Naive thymus-derived CD8-positive, alpha-beta T cell (primary cell): ENCODE measurements around the gene CEACAM18. TPM values are rescaled to one million over a fixed set of nuclear protein-coding genes. Genes with fewer than 3 reads are reported as not detected.
A peak's percentile ranks its signal among the peaks of the same experiment; 100 is the strongest.
"Not testable (repeated sequence)": the region's sequence is repeated elsewhere in the genome, so short reads cannot be mapped to it uniquely, and the experiment has no call there.

Source experiments
- ATAC-seq, 2 donors: fragments of 150-1000 bp; cut with Tn5 transposase in 1 of 2; sonication (Bioruptor Pico), chemical (Tn5 transposase) in 1 of 2; 1 replicate in 1 of 2; 2 replicates in 1 of 2; pipeline ENCODE4 v1.10.0; 2021; ENCODE audit warnings: mild to moderate bottlenecking in 2 of 2, moderate library complexity in 2 of 2
- POLR2A ChIA-PET: fragments of 350-600 bp; sonication (Branson Sonifier 250); formaldehyde crosslinking; loops from one replicate; lab custom pipeline; 2021; ENCODE audit warnings: antibody characterized with exemption; lab: Charles Lee
- DNase-seq, 10 donors: peaks; one replicate each; pipeline versions ENCODE4 v3.0.0 to v3.0.0-alpha.2; 2020 to 2022
- H3K27ac Mint-ChIP-seq, 10 donors: one replicate each; pipeline ENCODE4 v1.8.0; 2020 to 2022; ENCODE audit warnings: mild to moderate bottlenecking in 10 of 10, mixed read lengths in 10 of 10, moderate library complexity in 4 of 10, inconsistent platforms in 1 of 10
- H3K27me3 Mint-ChIP-seq, 5 donors: one replicate each; pipeline ENCODE4 v1.8.0; 2021 to 2022; ENCODE audit warnings: mixed read lengths in 5 of 5
- H3K36me3 Mint-ChIP-seq, 3 donors: one replicate each; pipeline ENCODE4 v1.8.0; 2020 to 2022; ENCODE audit warnings: mixed read lengths in 3 of 3, mild to moderate bottlenecking in 2 of 3, inconsistent platforms in 1 of 3
- H3K4me1 Mint-ChIP-seq, 4 donors: one replicate each; pipeline ENCODE4 v1.8.0; 2021 to 2022; ENCODE audit warnings: mixed read lengths in 4 of 4
- H3K4me3 Mint-ChIP-seq, 10 donors: one replicate each; pipeline ENCODE4 v1.8.0; 2020 to 2022; ENCODE audit warnings: mild to moderate bottlenecking in 10 of 10, mixed read lengths in 10 of 10, moderate library complexity in 6 of 10, inconsistent platforms in 1 of 10
- H3K9me3 Mint-ChIP-seq, 9 donors: one replicate each; pipeline ENCODE4 v1.8.0; 2020 to 2022; ENCODE audit warnings: mixed read lengths in 9 of 9, mild to moderate bottlenecking in 3 of 9, inconsistent platforms in 1 of 9, moderate library complexity in 1 of 9
- polyA plus RNA-seq, 3 donors: library from polyadenylated mRNA; unstranded; fragments of 300-500 nt; fragmentation: Illumina TruSeq; gene quantifications; one replicate each; pipeline ENCODE4 v1.2.3, GENCODE V29; 2021
- total RNA-seq, 8 experiments: library from RNA in 2 of 8; stranded (reverse) in 2 of 8; gene quantifications; one replicate each; pipeline ENCODE4 v1.2.3 and lab custom pipeline; 2021 to 2026

The CEACAM18 gene
- not detected for total RNA-seq
- not detected for polyA plus RNA-seq
- total RNA-seq (lab: John Stamatoyannopoulos, UW), result 0 reads per million in 6 experiments

DNA sequence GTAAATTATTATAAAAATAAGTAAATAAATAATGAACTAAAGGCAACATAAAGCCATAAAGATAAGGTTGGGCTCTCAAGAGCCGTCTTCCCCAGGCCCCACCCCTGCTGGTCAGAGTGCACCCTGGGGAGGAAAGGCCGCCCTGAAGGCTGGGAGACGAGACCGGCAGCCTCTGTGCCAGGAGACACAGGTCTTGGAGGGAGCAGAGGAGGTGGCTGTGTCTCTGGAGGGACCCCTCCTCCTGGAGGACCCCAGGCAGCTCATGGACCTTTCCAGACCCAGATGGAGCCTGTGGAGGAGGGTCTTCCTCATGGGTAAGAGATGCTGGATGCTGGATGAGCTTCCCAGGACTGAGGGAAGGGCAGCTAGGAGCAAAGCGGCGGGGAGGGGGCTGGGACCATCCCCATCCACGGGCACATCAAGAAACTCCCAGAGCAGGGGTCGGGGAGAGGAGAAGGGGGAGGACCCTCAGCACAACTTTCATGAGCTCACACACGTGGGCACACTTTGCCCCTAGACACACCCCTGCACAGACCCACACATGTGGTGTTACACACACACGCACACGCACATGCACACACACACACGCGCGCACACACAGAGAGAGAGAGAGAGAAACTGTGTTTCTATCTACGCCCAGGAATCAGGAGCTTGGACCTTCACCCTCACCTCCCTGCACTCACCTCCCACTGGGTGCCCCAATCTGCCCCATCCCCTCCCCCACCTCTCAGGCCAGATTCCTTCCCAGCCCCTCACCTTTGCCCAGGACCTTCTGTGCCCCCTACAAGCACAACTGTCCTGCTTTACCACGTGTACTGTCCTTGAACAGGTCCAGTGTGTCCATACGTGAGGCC lies at the start of gene CEACAM18:
Gene CEACAM18, plus strand, starts transcription at position 159 of the 854 bp plus-strand sequence.
- H3K27me3 Mint-ChIP-seq, result peaks cover 7 to 56% (median 25%) of the 10 kb centered on the region in 5 donors
- H3K4me1 Mint-ChIP-seq, result no peaks in the 10 kb centered on the region
- H3K4me3 Mint-ChIP-seq, result peak within 1 kb of the TSS in 1 of 10 donors; percentile 20
- no peak for DNase-seq
- POLR2A ChIA-PET, result no interaction called here
- no peaks in the 10 kb centered on the region for H3K36me3 Mint-ChIP-seq
- H3K27ac Mint-ChIP-seq, result no peak within 1 kb of the TSS
- peaks cover 0 to 3% (median 0%) of the 10 kb centered on the region in 9 donors for H3K9me3 Mint-ChIP-seq
- ATAC-seq, result no peak

DNA sequence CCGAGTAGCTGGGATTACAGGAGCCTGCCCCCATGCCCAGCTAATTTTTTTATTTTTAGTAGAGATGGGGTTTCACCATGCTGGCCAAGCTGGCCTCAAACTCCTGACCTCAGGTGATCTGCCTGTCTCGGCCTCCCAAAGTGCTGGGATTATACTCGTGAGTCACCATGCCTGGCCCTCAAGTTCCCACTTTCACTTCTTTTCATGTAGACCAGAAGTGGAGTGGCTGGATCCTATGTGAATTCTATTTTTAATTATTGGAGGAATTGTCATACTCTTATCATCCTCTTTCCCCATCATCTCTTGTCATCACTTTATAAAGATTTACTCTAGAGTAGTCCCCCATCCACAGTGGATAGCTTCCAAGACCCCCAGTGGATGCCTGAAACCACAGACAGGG lies 48.1 kb upstream of the CEACAM18 start:
- DNase-seq, result no peak
- POLR2A ChIA-PET, result no interaction called here
- peaks cover 0 to 4% (median 0%) of the 10 kb centered on the region in 4 donors for H3K4me1 Mint-ChIP-seq
- H3K9me3 Mint-ChIP-seq, result no peaks in the 10 kb centered on the region
- no peaks in the 10 kb centered on the region for H3K36me3 Mint-ChIP-seq
- no peak overlapping the region for H3K27ac Mint-ChIP-seq
- H3K27me3 Mint-ChIP-seq, result peaks cover 0 to 2% (median 0%) of the 10 kb centered on the region in 5 donors
- no peak overlapping the region for H3K4me3 Mint-ChIP-seq
- no peak for ATAC-seq

DNA sequence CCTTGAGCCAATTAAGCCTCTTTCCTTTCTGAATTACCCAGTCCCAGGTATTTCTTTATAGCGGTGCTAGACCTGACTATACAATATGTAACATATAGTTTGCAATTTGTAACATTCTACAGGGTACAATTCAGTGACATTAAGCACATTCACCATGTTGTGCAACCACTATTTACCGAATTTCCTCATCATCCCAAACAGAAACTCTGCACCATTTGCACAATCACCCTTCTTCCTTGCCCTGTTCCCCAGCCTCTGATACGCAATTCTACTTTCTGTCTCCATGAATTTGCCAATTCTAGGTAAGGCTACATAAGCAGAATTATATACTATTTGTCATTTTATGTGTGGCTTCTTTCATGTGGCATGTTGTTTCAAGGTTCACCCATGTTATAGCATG lies 47.2 kb upstream of the CEACAM18 start:
- no peak for DNase-seq
- POLR2A ChIA-PET, result no interaction called here
- no peaks in the 10 kb centered on the region for H3K9me3 Mint-ChIP-seq
- no peak for ATAC-seq
- H3K4me1 Mint-ChIP-seq, result peaks cover 0 to 4% (median 0%) of the 10 kb centered on the region in 4 donors
- no peak overlapping the region for H3K27ac Mint-ChIP-seq
- H3K4me3 Mint-ChIP-seq, result no peak overlapping the region
- H3K27me3 Mint-ChIP-seq, result peaks cover 0 to 3% (median under 1%) of the 10 kb centered on the region in 5 donors
- no peaks in the 10 kb centered on the region for H3K36me3 Mint-ChIP-seq

DNA sequence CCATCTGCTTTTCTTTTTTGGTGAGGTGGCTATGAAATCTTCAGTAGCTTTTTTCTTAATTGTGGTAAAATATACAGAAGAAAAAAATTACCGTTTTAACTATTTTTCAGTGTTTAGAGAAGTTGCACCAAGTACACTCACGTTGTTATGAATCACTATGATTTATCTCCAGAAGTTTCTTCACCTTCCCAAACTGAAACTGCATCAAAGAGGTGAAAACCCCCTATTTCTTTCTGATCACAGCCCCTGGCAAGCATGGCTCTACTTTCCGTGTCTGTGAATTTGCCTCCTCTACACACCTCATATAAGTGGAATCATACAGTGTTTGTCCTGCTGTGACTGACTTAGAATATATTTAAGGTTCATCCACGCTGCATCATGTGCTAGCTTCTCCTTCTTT lies 45.3 kb upstream of the CEACAM18 start:
- Mint-ChIP-seq H3K9me3 (no peaks in the 10 kb centered on the region), H3K4me3 (no peak overlapping the region), H3K4me1 (peaks cover under 1 to 4% (median under 1%) of the 10 kb centered on the region in 4 donors), H3K27me3 (peaks cover 0 to 10% (median 7%) of the 10 kb centered on the region in 5 donors), H3K27ac (no peak overlapping the region), H3K36me3 (no peaks in the 10 kb centered on the region)
- POLR2A ChIA-PET, result interaction anchor here (0.6 to 0.7 kb wide), 3 partner anchors 81 to 708 kb away, joined by 4 to 6 read pairs (median 4); no protein-coding TSS in a partner anchor
- ATAC-seq (no peak), DNase-seq (no peak)

DNA sequence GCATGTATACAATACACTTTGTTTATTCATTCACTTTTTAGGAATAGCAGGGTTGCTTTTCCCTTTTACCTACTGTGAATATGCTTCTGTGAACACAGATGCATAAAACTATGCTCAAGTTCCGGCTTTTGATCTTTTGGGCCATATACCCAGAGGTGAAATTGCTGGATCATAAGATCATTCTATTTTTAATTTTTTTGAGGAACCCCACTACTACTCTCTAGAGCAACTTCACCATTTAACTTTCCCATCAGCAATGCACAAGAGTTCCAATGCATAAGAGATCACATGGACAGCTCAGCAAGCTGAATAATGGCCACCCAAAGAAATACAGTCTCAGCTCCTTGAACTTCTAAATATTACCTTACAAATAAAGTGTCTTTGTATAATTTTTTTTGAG lies 43.9 kb upstream of the CEACAM18 start:
- H3K27ac Mint-ChIP-seq, result no peak overlapping the region
- DNase-seq, result no peak
- no peaks in the 10 kb centered on the region for H3K9me3 Mint-ChIP-seq
- peaks cover 5 to 15% (median 10%) of the 10 kb centered on the region in 4 donors for H3K4me1 Mint-ChIP-seq
- POLR2A ChIA-PET, result no interaction called here
- no peak overlapping the region for H3K4me3 Mint-ChIP-seq
- no peaks in the 10 kb centered on the region for H3K36me3 Mint-ChIP-seq
- H3K27me3 Mint-ChIP-seq, result peaks cover 0 to 10% (median 7%) of the 10 kb centered on the region in 5 donors
- no peak for ATAC-seq

DNA sequence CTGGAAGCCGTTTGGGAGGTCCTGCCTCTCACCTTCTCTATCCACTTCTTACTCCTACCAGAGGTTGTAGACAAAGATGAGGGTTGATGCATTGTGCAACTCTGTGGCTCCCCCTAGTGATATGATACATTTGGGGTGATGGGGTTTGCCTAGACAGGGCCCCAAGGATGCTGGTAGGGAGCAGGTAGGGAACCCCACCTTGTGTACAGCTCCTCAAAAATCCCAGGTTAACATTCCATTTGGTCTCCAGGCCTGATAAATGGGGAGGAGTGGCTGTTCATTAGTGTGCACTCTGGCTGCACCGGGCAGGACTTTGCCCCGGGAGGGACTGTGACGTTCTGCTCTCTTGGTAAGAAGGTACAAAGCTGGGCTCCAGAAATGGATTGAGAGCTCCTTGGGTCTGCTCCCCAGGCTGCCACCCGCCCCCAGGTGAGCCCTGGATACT lies 39.3 kb upstream of the CEACAM18 start:
- peaks cover 17 to 48% (median 38%) of the 10 kb centered on the region in 4 donors for H3K4me1 Mint-ChIP-seq
- peak overlapping the region in 1 of 10 donors; percentile 30 for H3K27ac Mint-ChIP-seq
- no peak overlapping the region for H3K4me3 Mint-ChIP-seq
- DNase-seq, result peak in 6 of 10 donors; percentile 24 to 49 (median 38)
- no peak for ATAC-seq
- POLR2A ChIA-PET, result interaction anchor here (4.9 kb wide), 1 partner anchor 18 kb away, joined by 20 read pairs; no protein-coding TSS in a partner anchor
- no peaks in the 10 kb centered on the region for H3K9me3 Mint-ChIP-seq
- no peaks in the 10 kb centered on the region for H3K36me3 Mint-ChIP-seq
- H3K27me3 Mint-ChIP-seq, result peaks cover 0 to 11% (median 7%) of the 10 kb centered on the region in 5 donors

DNA sequence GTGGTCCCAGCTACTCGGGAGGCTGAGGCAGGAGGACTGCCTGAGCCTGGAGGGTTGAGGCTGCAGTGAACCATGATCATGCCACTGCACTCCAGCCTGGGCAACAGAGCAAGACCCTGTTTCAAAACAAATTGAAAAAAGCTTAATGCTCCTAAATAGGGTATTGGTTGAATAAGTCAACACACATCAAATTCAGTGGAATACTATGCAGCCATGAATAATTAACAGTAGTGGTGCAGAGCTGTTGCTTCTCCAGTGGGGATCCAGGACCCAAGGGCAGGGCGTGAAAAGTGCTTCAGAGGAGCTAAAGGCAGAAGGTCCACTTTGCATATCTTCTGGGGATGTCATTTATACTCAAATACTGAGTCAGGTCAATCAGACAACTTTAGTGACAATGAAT lies 38.3 kb upstream of the CEACAM18 start:
- DNase-seq, result no peak
- POLR2A ChIA-PET, result interaction anchor here (0.6 to 4.9 kb wide), 2 partner anchors 12 to 19 kb away, joined by 5 to 20 read pairs; no protein-coding TSS in a partner anchor
- Mint-ChIP-seq H3K4me1 (peaks cover 17 to 48% (median 38%) of the 10 kb centered on the region in 4 donors), H3K9me3 (no peaks in the 10 kb centered on the region), H3K27ac (peak overlapping the region in 3 of 10 donors; percentile 84 to 98 (median 95)), H3K4me3 (no peak overlapping the region), H3K36me3 (no peaks in the 10 kb centered on the region), H3K27me3 (peaks cover 0 to 11% (median 7%) of the 10 kb centered on the region in 5 donors)
- ATAC-seq, result no peak

DNA sequence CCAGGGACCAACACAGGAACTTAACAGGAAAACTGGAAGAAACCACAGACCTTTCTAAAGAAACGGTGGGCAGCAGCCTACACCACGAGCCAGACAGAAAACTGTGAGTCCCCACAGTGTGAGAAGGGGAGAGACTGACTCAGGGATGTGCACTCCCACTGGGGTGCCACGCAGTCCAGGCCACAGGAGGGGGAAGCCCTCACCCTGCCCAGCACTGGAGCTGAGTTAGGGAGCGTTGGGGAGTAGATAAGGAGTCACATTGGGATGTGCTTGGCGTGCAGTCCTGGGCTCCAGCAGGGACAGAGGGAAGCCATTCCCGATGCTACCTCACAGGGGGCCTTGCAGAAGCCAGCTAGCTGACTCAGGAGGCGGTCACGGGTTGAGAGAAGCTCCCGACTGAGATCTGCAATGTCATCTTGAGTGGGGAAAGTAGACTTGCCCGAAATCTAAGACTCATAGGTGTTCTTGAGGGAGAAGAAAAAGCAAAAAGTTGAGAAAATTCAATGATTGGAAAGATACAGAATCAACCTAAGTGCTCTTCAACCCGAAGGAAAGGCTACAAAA lies 37.4 kb upstream of the CEACAM18 start:
- Mint-ChIP-seq H3K27ac (peak overlapping the region; percentile 84 to 98 (median 93)), H3K9me3 (no peaks in the 10 kb centered on the region), H3K36me3 (no peaks in the 10 kb centered on the region), H3K27me3 (peaks cover 0 to 9% (median 7%) of the 10 kb centered on the region in 5 donors), H3K4me3 (peak overlapping the region; percentile 77 to 92 (median 88)), H3K4me1 (peaks cover 17 to 48% (median 38%) of the 10 kb centered on the region in 4 donors)
- POLR2A ChIA-PET, result interaction anchor here (1.0 to 4.9 kb wide), 6 partner anchors 20 to 263 kb away, joined by 3 to 20 read pairs (median 4); no protein-coding TSS in a partner anchor
- DNase-seq (no peak), ATAC-seq (peak in 1 of 2 donors; percentile 4)

DNA sequence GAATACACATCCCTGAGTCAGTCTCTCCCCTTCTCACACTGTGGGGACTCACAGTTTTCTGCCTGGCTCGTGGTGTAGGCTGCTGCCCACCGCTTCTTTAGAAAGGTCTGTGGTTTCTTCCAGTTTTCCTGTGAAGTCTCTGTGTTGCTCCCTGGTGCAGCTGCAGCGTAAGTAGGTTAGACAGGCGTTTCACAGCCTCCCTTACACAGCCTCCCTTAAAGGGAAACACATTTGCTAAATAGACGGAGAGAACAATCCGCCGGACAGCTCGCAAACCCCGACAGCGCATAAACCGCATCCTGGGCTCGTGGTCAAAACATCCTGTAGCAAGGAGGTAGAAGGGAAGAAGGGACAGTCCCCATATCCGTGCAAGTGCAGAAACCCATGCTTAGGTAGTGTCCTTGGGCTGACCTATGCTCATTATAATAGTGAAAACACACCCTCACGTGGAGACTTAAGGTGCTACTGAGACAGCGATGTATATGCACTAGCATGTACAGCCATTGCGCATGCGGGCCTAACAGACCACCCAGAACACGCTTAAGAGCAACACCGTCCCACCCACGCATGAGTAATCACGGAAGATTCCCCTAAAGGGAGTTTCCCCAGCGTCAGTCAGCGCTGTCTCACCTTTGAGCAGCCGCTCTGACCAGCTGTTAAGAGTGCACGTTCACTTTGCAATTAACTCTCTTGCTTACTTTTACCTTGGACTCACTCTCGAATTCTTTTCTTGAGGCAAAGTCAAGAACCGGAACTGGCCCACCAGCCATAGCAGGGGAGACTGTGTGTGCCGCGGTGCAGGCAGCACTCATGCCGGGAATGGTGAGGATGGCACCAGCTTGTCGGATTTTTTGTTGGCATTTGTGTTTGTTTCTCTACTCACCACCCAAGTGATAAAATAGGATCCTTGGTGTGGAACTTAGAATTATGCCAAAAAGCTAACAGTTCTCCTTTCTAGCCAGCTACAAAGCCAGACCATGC lies 36.6 kb upstream of the CEACAM18 start:
- H3K9me3 Mint-ChIP-seq, result no peaks in the 10 kb centered on the region
- H3K27ac Mint-ChIP-seq, result peak overlapping the region; percentile 84 to 98 (median 93)

DNA sequence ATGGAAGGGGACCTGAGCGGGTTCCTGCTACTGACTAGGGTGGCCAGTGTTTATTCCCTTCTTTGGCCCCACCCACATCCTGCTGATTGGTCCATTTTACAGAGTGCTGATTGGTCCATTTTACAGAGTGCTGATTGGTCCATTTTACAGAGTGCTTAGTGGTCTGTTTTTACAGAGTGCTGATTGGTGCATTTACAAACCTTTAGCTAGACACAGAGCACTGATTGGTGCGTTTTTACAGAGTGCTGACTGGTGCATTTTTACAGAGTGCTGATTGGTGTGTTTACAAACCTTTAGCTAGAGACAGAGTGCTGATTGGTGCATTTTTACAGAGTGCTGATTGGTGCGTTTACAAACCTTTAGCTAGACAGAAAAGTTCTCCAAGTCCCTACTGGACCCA lies 30.8 kb upstream of the CEACAM18 start:
- ATAC-seq, POLR2A ChIA-PET, DNase-seq, H3K27me3 Mint-ChIP-seq, H3K36me3 Mint-ChIP-seq: not testable (repeated sequence)
- H3K4me1 Mint-ChIP-seq, result peaks cover 11 to 26% (median 20%) of the 10 kb centered on the region in 4 donors
- H3K9me3 Mint-ChIP-seq, result peaks cover 0 to 13% (median 10%) of the 10 kb centered on the region in 9 donors
- peak overlapping the region in 1 of 10 donors; percentile 81 for H3K27ac Mint-ChIP-seq
- H3K4me3 Mint-ChIP-seq, result peak overlapping the region in 2 of 10 donors; percentile 29 to 65

More for the DNA sequence above, 36.6 kb upstream of the CEACAM18 start:
- peaks cover 18 to 51% (median 38%) of the 10 kb centered on the region in 4 donors for H3K4me1 Mint-ChIP-seq
- DNase-seq (peak; percentile 48 to 94 (median 80)), ATAC-seq (peak; percentile 88 to 92)
- POLR2A ChIA-PET, result interaction anchor here (1.0 to 4.9 kb wide), 7 partner anchors 20 to 262 kb away, joined by 3 to 20 read pairs (median 5); partner anchors contain the start of gene ETFB
- no peaks in the 10 kb centered on the region for H3K36me3 Mint-ChIP-seq
- peak overlapping the region; percentile 77 to 92 (median 88) for H3K4me3 Mint-ChIP-seq
- peaks cover 0 to 3% (median under 1%) of the 10 kb centered on the region in 5 donors for H3K27me3 Mint-ChIP-seq

DNA sequence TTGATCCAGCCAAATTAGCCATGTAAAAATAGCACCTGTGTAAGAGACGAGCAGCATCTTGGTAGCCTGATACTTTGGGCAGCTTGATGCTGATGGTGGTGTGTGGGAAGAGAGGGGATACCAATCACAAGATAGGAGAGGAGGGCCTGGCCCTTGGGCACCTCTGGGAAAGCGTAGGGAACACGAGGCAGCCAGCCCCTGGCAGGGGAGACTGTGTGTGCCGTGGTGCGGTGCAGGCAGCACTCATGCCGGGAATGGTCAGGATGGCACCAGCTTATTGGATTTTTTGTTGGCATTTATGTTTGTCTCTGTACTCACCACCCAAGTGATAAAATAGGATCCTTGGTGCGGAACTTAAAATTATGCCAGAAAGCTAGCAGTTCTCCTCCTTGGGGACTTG lies 30.3 kb upstream of the CEACAM18 start:
- ATAC-seq (no peak), DNase-seq (no peak)
- H3K36me3 Mint-ChIP-seq, result peaks cover 0 to 5% (median 5%) of the 10 kb centered on the region in 3 donors
- POLR2A ChIA-PET, result no interaction called here
- H3K9me3 Mint-ChIP-seq, result peaks cover 0 to 13% (median 10%) of the 10 kb centered on the region in 9 donors
- peaks cover 0 to under 1% (median 0%) of the 10 kb centered on the region in 5 donors for H3K27me3 Mint-ChIP-seq
- peaks cover 9 to 24% (median 16%) of the 10 kb centered on the region in 4 donors for H3K4me1 Mint-ChIP-seq
- peak overlapping the region in 9 of 10 donors; percentile 39 to 89 (median 81) for H3K27ac Mint-ChIP-seq
- peak overlapping the region; percentile 34 to 84 (median 64) for H3K4me3 Mint-ChIP-seq
